CD14-positive monocyte (primary cell): Measurements from ENCODE around the gene MGAT5. TPM values are rescaled to one million over a fixed set of nuclear protein-coding genes. Genes with fewer than 3 reads are reported as not detected.

Source experiments
- DNase-seq, 3 donors: peaks; one replicate each; pipeline ENCODE4 v3.0.0-alpha.2; 2011 to 2022
- H2AFZ ChIP-seq: 2 replicates; pipeline ENCODE4 v1.6.0; 2012; ENCODE audit warnings: mild to moderate bottlenecking, low read depth, low read length, inconsistent platforms; ENCODE audit not compliant: insufficient read depth, poor library complexity, severe bottlenecking
- H3K27ac ChIP-seq, 2 donors: 1 replicate in 1 of 2; 2 replicates in 1 of 2; pipeline ENCODE4 v1.5.1; 2012 to 2013; ENCODE audit warnings: low read length in 2 of 2, control low read depth in 1 of 2, inconsistent platforms in 1 of 2, low read depth in 1 of 2, mild to moderate bottlenecking in 1 of 2
- H3K27me3 ChIP-seq, 2 donors: one replicate each; pipeline versions ENCODE4 v1.6.0 to v1.6.1; 2011 to 2013; ENCODE audit warnings: low read length in 2 of 2; ENCODE audit not compliant: control insufficient read depth in 2 of 2, insufficient read depth in 2 of 2
- H3K36me3 ChIP-seq, 2 donors: replicated peaks in 1 of 2; 1 replicate in 1 of 2; 2 replicates in 1 of 2; pipeline versions ENCODE4 v1.5.1 to v1.6.1; 2012 to 2013; ENCODE audit warnings: low read length in 2 of 2, control low read depth in 1 of 2, inconsistent platforms in 1 of 2, mild to moderate bottlenecking in 1 of 2; ENCODE audit not compliant: insufficient read depth in 2 of 2, control insufficient read depth in 1 of 2
- H3K4me1 ChIP-seq, 2 donors: 1 replicate in 1 of 2; 2 replicates in 1 of 2; pipeline versions ENCODE4 v1.5.1 to v1.6.1; 2012 to 2013; ENCODE audit warnings: low read length in 2 of 2, control low read depth in 1 of 2, inconsistent platforms in 1 of 2, mild to moderate bottlenecking in 1 of 2, moderate library complexity in 1 of 2; ENCODE audit not compliant: insufficient read depth in 2 of 2, control insufficient read depth in 1 of 2
- H3K4me2 ChIP-seq: replicated peaks from 2 replicates; pipeline ENCODE3; 2012; ENCODE audit warnings: low read length, moderate library complexity, mild to moderate bottlenecking; ENCODE audit not compliant: poor library complexity, severe bottlenecking; ENCODE audit errors: extremely low read depth
- H3K4me3 ChIP-seq, 3 experiments: fragments of 200-600 bp in 1 of 3; sonication (generic) in 1 of 3; replicated peaks in 1 of 3; 1 replicate in 2 of 3; 2 replicates in 1 of 3; pipeline ENCODE4 v1.5.1; 2011 to 2013; ENCODE audit warnings: low read length in 3 of 3, mild to moderate bottlenecking in 3 of 3, control low read depth in 2 of 3, low read depth in 2 of 3, inconsistent platforms in 1 of 3, moderate library complexity in 1 of 3
- H3K79me2 ChIP-seq: 2 replicates; pipeline ENCODE4 v1.6.0; 2012; ENCODE audit warnings: mild to moderate bottlenecking, control low read depth, inconsistent platforms, low read length, moderate library complexity; ENCODE audit not compliant: insufficient read depth
- H3K9ac ChIP-seq: 2 replicates; pipeline ENCODE4 v1.6.0; 2017; ENCODE audit warnings: low read length, mild to moderate bottlenecking; ENCODE audit not compliant: insufficient read depth, poor library complexity, severe bottlenecking
- H3K9me3 ChIP-seq, 2 donors: replicated peaks in 1 of 2; 1 replicate in 1 of 2; 2 replicates in 1 of 2; pipeline versions ENCODE4 v1.5.1 to v1.6.1; 2012 to 2013; ENCODE audit warnings: low read length in 2 of 2, control low read depth in 1 of 2; ENCODE audit not compliant: control insufficient read depth in 1 of 2, insufficient read depth in 1 of 2
- H4K20me1 ChIP-seq: 2 replicates; pipeline ENCODE4 v1.6.0; 2012; ENCODE audit warnings: mild to moderate bottlenecking, low read length, control low read depth, moderate library complexity; ENCODE audit not compliant: insufficient read depth
- H3K27ac Mint-ChIP-seq, 7 donors: one replicate each; pipeline ENCODE4 v1.8.0; 2020; ENCODE audit warnings: mild to moderate bottlenecking in 7 of 7, mixed read lengths in 7 of 7, moderate library complexity in 6 of 7, inconsistent platforms in 2 of 7
- H3K27me3 Mint-ChIP-seq, 3 donors: one replicate each; pipeline ENCODE4 v1.8.0; 2021 to 2022; ENCODE audit warnings: low read depth in 3 of 3, mild to moderate bottlenecking in 3 of 3, mixed read lengths in 3 of 3, moderate library complexity in 3 of 3, inconsistent platforms in 1 of 3
- H3K36me3 Mint-ChIP-seq, 2 donors: one replicate each; pipeline ENCODE4 v1.8.0; 2020; ENCODE audit warnings: mixed read lengths in 2 of 2, inconsistent platforms in 1 of 2, mild to moderate bottlenecking in 1 of 2
- H3K4me1 Mint-ChIP-seq: one replicate; pipeline ENCODE4 v1.8.0; 2020; ENCODE audit warnings: mild to moderate bottlenecking, mixed read lengths
- H3K4me3 Mint-ChIP-seq, 2 donors: one replicate each; pipeline ENCODE4 v1.8.0; 2020; ENCODE audit warnings: mild to moderate bottlenecking in 2 of 2, mixed read lengths in 2 of 2, moderate library complexity in 1 of 2
- H3K9me3 Mint-ChIP-seq, 7 donors: one replicate each; pipeline ENCODE4 v1.8.0; 2020 to 2022; ENCODE audit warnings: mixed read lengths in 7 of 7, mild to moderate bottlenecking in 6 of 7, moderate library complexity in 6 of 7, inconsistent platforms in 2 of 7
- CTCF ChIP-seq: fragments of 200-600 bp; IDR thresholded peaks from one replicate; pipeline ENCODE4 v1.8.0; 2022; ENCODE audit warnings: antibody characterized with exemption, mild to moderate bottlenecking
- WGBS: methylation state at CpG from one replicate; pipeline ENCODE4 v1.1.5; 2013; ENCODE audit warnings: missing lambda C conversion rate; ENCODE audit not compliant: insufficient coverage; 5-methylcytosine and 5-hydroxymethylcytosine counted together
- intact Hi-C, 2 donors: fragments of 100-400 bp; cut with micrococcal nuclease; formaldehyde crosslinking; loops; one replicate each; pipeline versions ENCODE4 v1.15.0 to v1.15.1; 2023
- polyA plus RNA-seq, 3 donors: library from polyadenylated mRNA; depleted of rRNA in 1 of 3; unstranded in 2 of 3; stranded (reverse) in 1 of 3; fragments of 300-500 nt in 2 of 3; fragments of >200 nt in 1 of 3; fragmentation: Illumina TruSeq in 2 of 3; gene quantifications; 1 replicate in 2 of 3; 2 replicates in 1 of 3; pipeline ENCODE4 v1.2.3, GENCODE V29; 2012 to 2021

The MGAT5 gene
- polyA plus RNA-seq, 3 donors: 1.9 to 6.6 (median 2.4) TPM

DNA sequence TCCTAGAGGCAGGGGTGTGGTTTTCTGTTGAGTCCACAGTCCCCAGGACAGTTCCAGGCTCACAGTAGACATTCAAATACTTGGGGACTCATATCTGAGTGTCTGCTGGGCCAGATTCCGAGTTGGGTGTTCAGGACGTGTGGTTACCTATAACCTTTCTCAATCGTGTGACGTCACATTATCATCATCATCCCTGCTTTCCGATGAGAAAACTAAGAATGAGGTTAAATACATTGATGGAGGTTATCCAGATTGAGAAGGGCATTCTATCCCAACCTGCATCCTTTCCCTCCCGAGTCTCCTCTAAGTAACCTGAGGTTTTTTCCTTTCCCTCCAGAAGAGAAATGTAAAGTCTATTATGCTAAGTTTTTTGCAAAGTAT lies 204.6 kb downstream of the MGAT5 start:
- H3K79me2 ChIP-seq: no peaks in the 10 kb centered on the region
- intact Hi-C loops: no loop called here
- no peak for TF ChIP-seq CTCF
- no peak overlapping the region for H2AFZ ChIP-seq
- Mint-ChIP-seq H3K9me3 (no peaks in the 10 kb centered on the region), H3K4me3 (no peak overlapping the region), H3K27me3 (peaks cover 0 to 1% (median 1%) of the 10 kb centered on the region in 3 donors), H3K36me3 (peaks cover 8 to 10% of the 10 kb centered on the region in 2 donors), H3K4me1 (peaks cover 6% of the 10 kb centered on the region), H3K27ac (no peak overlapping the region)
- no peaks in the 10 kb centered on the region for H4K20me1 ChIP-seq
- no peak overlapping the region for H3K4me2 ChIP-seq
- H3K9me3 ChIP-seq: no peaks in the 10 kb centered on the region
- no peak for DNase-seq
- no peak overlapping the region for H3K9ac ChIP-seq
- no peak overlapping the region for H3K27ac ChIP-seq
- no peaks in the 10 kb centered on the region for H3K4me1 ChIP-seq
- no peak overlapping the region for H3K4me3 ChIP-seq
- H3K36me3 ChIP-seq: peaks cover 0 to 7% of the 10 kb centered on the region in 2 donors
- no CpG with 5 or more reads among the region's 6 CpGs for WGBS
- H3K27me3 ChIP-seq: no peaks in the 10 kb centered on the region

DNA sequence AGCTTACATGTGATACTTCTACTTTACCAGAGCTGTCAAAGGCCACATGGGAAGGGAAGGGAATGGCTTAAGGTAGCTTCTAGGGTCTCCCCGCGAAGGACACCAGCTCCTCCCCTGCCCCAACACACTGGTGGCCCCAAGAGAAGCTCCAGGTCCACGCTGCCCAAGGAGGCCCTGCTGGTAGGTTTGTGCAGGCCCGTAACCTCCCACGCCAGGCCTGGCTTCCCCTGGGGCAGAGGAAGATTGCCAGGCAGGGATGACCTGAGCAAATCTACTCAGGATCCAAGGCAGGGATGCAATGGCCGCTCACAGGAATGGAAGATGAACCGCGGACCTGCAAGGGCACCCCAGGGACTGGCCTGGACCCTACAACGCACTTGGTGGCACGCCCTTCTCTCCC lies 205.1 kb downstream of the MGAT5 start:
- H3K9me3 ChIP-seq: no peaks in the 10 kb centered on the region
- H3K4me3 ChIP-seq: no peak overlapping the region
- intact Hi-C loops: no loop called here
- no peak overlapping the region for H2AFZ ChIP-seq
- TF ChIP-seq CTCF: no peak
- H3K27me3 Mint-ChIP-seq: peaks cover 0 to 1% (median 1%) of the 10 kb centered on the region in 3 donors
- no peak for DNase-seq
- H3K9ac ChIP-seq: no peak overlapping the region
- no peaks in the 10 kb centered on the region for H3K9me3 Mint-ChIP-seq
- peaks cover 6% of the 10 kb centered on the region for H3K4me1 Mint-ChIP-seq
- H3K27me3 ChIP-seq: no peaks in the 10 kb centered on the region
- H3K4me2 ChIP-seq: no peak overlapping the region
- no peak overlapping the region for H3K27ac ChIP-seq
- no peaks in the 10 kb centered on the region for H4K20me1 ChIP-seq
- peak overlapping the region in 1 of 7 donors; percentile 67 for H3K27ac Mint-ChIP-seq
- H3K36me3 Mint-ChIP-seq: peaks cover 8% of the 10 kb centered on the region in 2 donors
- peaks cover 0 to 4% of the 10 kb centered on the region in 2 donors for H3K36me3 ChIP-seq
- WGBS: 93% methylated on average over 8 of the region's 10 CpGs
- H3K79me2 ChIP-seq: no peaks in the 10 kb centered on the region
- H3K4me3 Mint-ChIP-seq: no peak overlapping the region
- no peaks in the 10 kb centered on the region for H3K4me1 ChIP-seq
